OCI-LY7 (cell line): ENCODE data around the gene PMS1. TPM values are rescaled to one million over a fixed set of nuclear protein-coding genes. Genes with fewer than 3 reads are reported as not detected.

Experiments used
- Bru-seq: library from RNA; stranded (reverse); fragments of 400-500 nt; gene quantifications from one replicate; lab custom pipeline; 2021; lab: Mats Ljungman, UMichigan
- BruChase-seq, 2 experiments: library from RNA; stranded (reverse); fragments of 400-500 nt; gene quantifications; one replicate each; lab custom pipeline; 2021; lab: Mats Ljungman, UMichigan
- BruUV-seq: library from RNA; stranded (reverse); fragments of 400-500 nt; replicated peaks from 2 replicates; lab custom pipeline; 2021; lab: Mats Ljungman, UMichigan
- CTCF ChIA-PET: fragments of 300-600 bp; sonication (Branson Sonifier 250); formaldehyde crosslinking; loops from one replicate; lab custom pipeline; 2022; ENCODE audit warnings: antibody characterized with exemption; ENCODE audit not compliant: unreplicated experiment; lab: Charles Lee
- POLR2A ChIA-PET: fragments of 300-600 bp; sonication (Branson Sonifier 250); formaldehyde crosslinking; loops from one replicate; lab custom pipeline; 2022; ENCODE audit warnings: antibody characterized with exemption; lab: Charles Lee
- DNase-seq: peaks from one replicate; pipeline ENCODE4 v3.0.0-alpha.2; 2015; ENCODE audit warnings: low spot score
- H2AFZ ChIP-seq: fragments of 200-600 bp; sonication (generic), shearing (Covaris generic); 2 replicates; pipeline ENCODE4 v1.6.1; 2014; ENCODE audit warnings: mild to moderate bottlenecking, antibody characterized with exemption, low read length, moderate library complexity
- H3K27ac ChIP-seq: fragments of 200-600 bp; sonication (generic); 2 replicates; pipeline ENCODE4 v1.5.1; 2014; ENCODE audit warnings: mixed run types, low read depth, mild to moderate bottlenecking, moderate library complexity, low read length, inconsistent platforms; ENCODE audit not compliant: poor library complexity, severe bottlenecking
- H3K36me3 ChIP-seq: fragments of 200-600 bp; sonication (generic); 2 replicates; pipeline ENCODE4 v1.6.1; 2014; ENCODE audit warnings: mild to moderate bottlenecking, antibody characterized with exemption, low read length, moderate library complexity, mixed read lengths; ENCODE audit not compliant: insufficient read depth
- H3K4me1 ChIP-seq: fragments of 200-600 bp; sonication (generic); 2 replicates; pipeline ENCODE4 v1.5.1; 2014; ENCODE audit warnings: mild to moderate bottlenecking, low read length; ENCODE audit not compliant: insufficient read depth, poor library complexity, severe bottlenecking
- H3K4me2 ChIP-seq: fragments of 200-600 bp; sonication (generic); 2 replicates; pipeline ENCODE4 v1.6.1; 2014; ENCODE audit warnings: mild to moderate bottlenecking, low read length
- H3K4me3 ChIP-seq: fragments of 200-600 bp; sonication (generic); 2 replicates; pipeline ENCODE4 v1.5.1; 2014; ENCODE audit warnings: mild to moderate bottlenecking, low read depth, low read length; ENCODE audit not compliant: poor library complexity, severe bottlenecking
- H3K79me2 ChIP-seq: fragments of 200-600 bp; sonication (generic); 2 replicates; pipeline ENCODE4 v1.6.1; 2016; ENCODE audit warnings: low read depth, mild to moderate bottlenecking, low read length, moderate library complexity, mixed read lengths; ENCODE audit not compliant: insufficient read depth
- H3K9me2 ChIP-seq: fragments of 200-600 bp; sonication (generic); 2 replicates; pipeline ENCODE4 v1.6.1; 2016; ENCODE audit warnings: mild to moderate bottlenecking, low read length, mixed read lengths; ENCODE audit not compliant: insufficient read depth
- H3K9me3 ChIP-seq: fragments of 200-600 bp; sonication (generic); 2 replicates; pipeline ENCODE4 v1.6.1; 2014; ENCODE audit warnings: mild to moderate bottlenecking, mixed run types, low read length, mixed read lengths
- H4K20me1 ChIP-seq: fragments of 200-600 bp; sonication (generic); 2 replicates; pipeline ENCODE4 v1.6.1; 2014; ENCODE audit warnings: mild to moderate bottlenecking, antibody characterized with exemption, low read length, moderate library complexity, mixed read lengths; ENCODE audit not compliant: insufficient read depth
- EZH2phosphoT487 ChIP-seq: fragments of 200-600 bp; sonication (generic); IDR thresholded peaks from 2 replicates; pipeline ENCODE4 v1.6.1; 2018; ENCODE audit warnings: low read depth, borderline replicate concordance, mild to moderate bottlenecking, mixed run types, antibody characterized with exemption, low read length, moderate library complexity, mixed read lengths
- intact Hi-C: fragments of 100-400 bp; cut with micrococcal nuclease; formaldehyde crosslinking; loops from one replicate; pipeline ENCODE4 v1.10.0; 2022; ENCODE audit not compliant: unreplicated experiment
- long read RNA-seq: library from polyadenylated mRNA; stranded (forward); transcript quantifications from one replicate; pipeline ENCODE4 v2.0.0, GENCODE V29; 2022
- total RNA-seq, 2 experiments: library from RNA; depleted of rRNA in 1 of 2; stranded (reverse); fragments of >200 nt in 1 of 2; shearing (Covaris generic) in 1 of 2; gene quantifications; 2 replicates each; pipeline ENCODE4 v1.2.3, GENCODE V29; 2014 to 2022
- TF ChIP-seq, protein P1 (sequence below): fragments of 200-600 bp; sonication (generic); conservative IDR thresholded peaks from 2 replicates; pipeline ENCODE4 v1.5.1; 2014; ENCODE audit warnings: mild to moderate bottlenecking, antibody characterized with exemption, low read length, moderate library complexity, mixed read lengths

Gene PMS1
- total RNA-seq (2014; rRNA removed; shearing (Covaris generic)) (31.2 and 37.3 TPM in 2 replicates), total RNA-seq (2022) (66.6 and 72.2 TPM in 2 replicates), Bru-seq, nascent RNA (percentile 85 among the genes with signal in this experiment), BruChase-seq, experiment 1, labeled RNA remaining after a 6-hour chase (percentile 82 among the genes with signal in this experiment), BruChase-seq, experiment 2, labeled RNA remaining after a 2-hour chase (percentile 81 among the genes with signal in this experiment)
- long read RNA-seq, transcript PMS1-213 (13 exons, 3,225 nt), result major isoform, 10 of 49 reads
- long read RNA-seq, partial matches to known transcripts, result 9 of 49 reads
- long read RNA-seq, other reads (novel, unspliced or antisense), result 25 of 49 reads

DNA sequence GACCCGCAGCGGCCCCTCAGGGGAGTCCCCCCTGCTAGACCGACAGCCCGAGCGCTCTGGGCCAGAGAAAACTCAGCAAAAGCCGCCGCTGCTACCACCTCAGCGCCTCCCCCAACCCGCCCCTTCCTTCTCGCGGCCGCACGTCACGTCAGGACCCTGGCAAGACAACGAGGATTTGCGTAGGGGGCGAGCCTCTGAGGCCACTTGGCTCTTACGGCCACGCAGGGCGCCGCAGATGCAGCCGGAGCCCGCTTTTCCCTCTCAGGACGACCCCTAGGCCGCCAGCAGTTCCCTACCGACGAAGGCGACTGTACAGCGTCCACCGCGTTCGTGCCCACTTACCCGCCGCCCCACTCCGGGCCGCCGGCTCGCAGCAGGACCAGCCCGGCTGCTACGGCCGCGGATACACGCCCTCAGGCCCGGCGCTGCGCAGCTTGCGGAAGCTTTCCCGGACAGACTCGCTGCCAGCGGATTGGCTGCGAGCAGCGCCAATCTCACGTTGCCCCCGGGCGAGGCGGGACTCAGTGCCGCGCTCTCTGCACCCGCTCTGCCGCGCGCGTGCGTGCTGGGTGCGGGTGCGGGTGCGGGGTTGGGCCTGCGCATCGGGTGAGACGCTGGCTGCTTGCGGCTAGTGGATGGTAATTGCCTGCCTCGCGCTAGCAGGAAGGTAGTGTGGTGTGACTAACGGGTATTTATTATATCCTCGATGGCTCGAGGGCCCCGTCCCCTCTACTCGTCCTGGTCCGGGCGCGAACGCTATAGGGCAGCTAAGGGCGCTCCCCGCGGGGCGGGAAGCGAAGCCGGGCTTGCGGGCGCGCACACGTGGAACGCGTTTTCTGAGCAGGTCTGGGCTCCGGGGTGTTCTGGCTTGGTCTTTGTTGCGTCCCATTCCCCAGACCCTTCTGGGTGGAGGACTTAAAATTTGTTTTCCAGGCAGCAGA lies at the start of gene PMS1, which contains the start of gene ORMDL1:
Gene PMS1, plus strand, starts transcription at position 524 of the 941 bp plus-strand sequence. CDS start 7,360 bp downstream, outside the sequence.
Gene ORMDL1, minus strand, starts transcription at position 413 of the 941 bp plus-strand sequence. CDS start 1,744 bp downstream, outside the sequence.
- TF ChIP-seq, protein P1, sequence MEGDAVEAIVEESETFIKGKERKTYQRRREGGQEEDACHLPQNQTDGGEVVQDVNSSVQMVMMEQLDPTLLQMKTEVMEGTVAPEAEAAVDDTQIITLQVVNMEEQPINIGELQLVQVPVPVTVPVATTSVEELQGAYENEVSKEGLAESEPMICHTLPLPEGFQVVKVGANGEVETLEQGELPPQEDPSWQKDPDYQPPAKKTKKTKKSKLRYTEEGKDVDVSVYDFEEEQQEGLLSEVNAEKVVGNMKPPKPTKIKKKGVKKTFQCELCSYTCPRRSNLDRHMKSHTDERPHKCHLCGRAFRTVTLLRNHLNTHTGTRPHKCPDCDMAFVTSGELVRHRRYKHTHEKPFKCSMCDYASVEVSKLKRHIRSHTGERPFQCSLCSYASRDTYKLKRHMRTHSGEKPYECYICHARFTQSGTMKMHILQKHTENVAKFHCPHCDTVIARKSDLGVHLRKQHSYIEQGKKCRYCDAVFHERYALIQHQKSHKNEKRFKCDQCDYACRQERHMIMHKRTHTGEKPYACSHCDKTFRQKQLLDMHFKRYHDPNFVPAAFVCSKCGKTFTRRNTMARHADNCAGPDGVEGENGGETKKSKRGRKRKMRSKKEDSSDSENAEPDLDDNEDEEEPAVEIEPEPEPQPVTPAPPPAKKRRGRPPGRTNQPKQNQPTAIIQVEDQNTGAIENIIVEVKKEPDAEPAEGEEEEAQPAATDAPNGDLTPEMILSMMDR, result no peak
- TF ChIP-seq EZH2phosphoT487, result no peak
- Histone ChIP-seq H4K20me1 (peaks cover 10% of the 10 kb centered on the region), H3K4me3 (peak within 1 kb of the TSS; percentile 79), H3K9me2 (no peaks in the 10 kb centered on the region), H3K27ac (peak within 1 kb of the TSS; percentile 75), H3K36me3 (peaks cover 73% of the 10 kb centered on the region), H3K9me3 (no peaks in the 10 kb centered on the region), H3K4me2 (peak within 1 kb of the TSS; percentile 98), H3K79me2 (peaks cover 89% of the 10 kb centered on the region), H3K4me1 (peaks cover 27% of the 10 kb centered on the region), H2AFZ (peak within 1 kb of the TSS; percentile 68; the same call in 1 of the 2 replicates)
- ChIA-PET POLR2A (interaction anchor here (0.7 to 1.2 kb wide), 4 partner anchors 12 to 535 kb away, joined by 3 to 6 read pairs (median 4); partner anchors contain the start of gene OSGEPL1), CTCF (no interaction called here)
- peak; percentile 97 for DNase-seq
- intact Hi-C loops, result loop anchor here (1.0 to 10.0 kb wide), 4 partner anchors 22 to 339 kb away; partner anchors contain the start of genes ASNSD1, OSGEPL1 and WDR75
- BruUV-seq, result TSS peak; percentile 79

DNA sequence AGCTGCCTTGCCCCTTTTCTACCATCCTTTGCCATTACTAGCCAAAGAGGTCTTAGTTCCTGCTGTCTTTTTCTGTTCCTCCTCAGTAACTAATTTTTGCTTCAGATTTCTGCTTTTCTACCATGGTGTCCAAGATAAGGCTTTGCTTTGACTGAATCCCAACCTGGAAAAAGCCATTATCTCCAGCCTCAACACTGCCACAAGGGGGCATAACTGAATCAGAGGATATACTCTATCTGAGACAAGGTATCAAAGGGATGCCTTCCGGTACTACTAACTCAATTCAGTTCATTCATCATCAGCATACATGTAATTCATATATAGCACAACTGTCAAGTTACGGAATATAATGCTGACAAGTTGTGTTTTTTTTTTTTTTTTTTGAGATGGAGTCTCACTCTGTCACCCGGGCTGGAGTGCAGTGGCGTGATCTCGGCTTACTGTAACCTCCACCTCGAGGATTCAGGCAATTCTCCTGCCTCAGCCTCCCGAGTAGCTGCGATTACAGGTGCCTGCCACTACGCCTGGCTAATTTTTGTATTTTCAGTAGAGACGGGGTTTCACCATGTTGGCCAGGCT lies 33.1 kb upstream of the PMS1 start:
- DNase-seq, result peak; percentile 64
- POLR2A ChIA-PET, result interaction anchor here (0.7 to 1.7 kb wide), 4 partner anchors 10 to 1881 kb away, joined by 4 to 7 read pairs (median 6); no protein-coding TSS in a partner anchor
- H2AFZ ChIP-seq, result no peak overlapping the region
- H3K9me2 ChIP-seq, result no peaks in the 10 kb centered on the region
- H4K20me1 ChIP-seq, result no peaks in the 10 kb centered on the region
- H3K4me3 ChIP-seq, result no peak overlapping the region
- H3K4me2 ChIP-seq, result no peak overlapping the region
- peaks cover 7% of the 10 kb centered on the region; the same call in 1 of the 2 replicates for H3K36me3 ChIP-seq
- H3K27ac ChIP-seq, result no peak overlapping the region
- H3K79me2 ChIP-seq, result no peaks in the 10 kb centered on the region
- BruUV-seq, result no TSS peak
- CTCF ChIA-PET, result interaction anchor here (1.6 kb wide), 1 partner anchor 11 kb away, joined by 3 read pairs; the partner anchor contains the start of gene OSGEPL1
- intact Hi-C loops, result loop anchor here (1.0 kb wide), 1 partner anchor 319 kb away; no protein-coding TSS in a partner anchor
- no peaks in the 10 kb centered on the region for H3K9me3 ChIP-seq
- H3K4me1 ChIP-seq, result no peaks in the 10 kb centered on the region
- no peak for TF ChIP-seq EZH2phosphoT487
- TF ChIP-seq, protein P1, result peak; percentile 83
